Activated CD4-positive, alpha-beta T cell treated with anti-CD3 and anti-CD28 coated beads, Interleukin-2, amount 50 U/mL, for 4 hours (primary cell): ENCODE data around the gene TRH.
"Not testable (repeated sequence)": the region's sequence is repeated elsewhere in the genome, so short reads cannot be mapped to it uniquely, and the experiment has no call there.

Source experiments
- DNase-seq, 2 experiments: peaks; one replicate each; pipeline ENCODE4 v3.0.0-alpha.2; 2020

TRH gene

GRCh38 chr3:129966876-129967275, 7.6 kb upstream of the TRH start:
- DNase-seq: no peak

DNA sequence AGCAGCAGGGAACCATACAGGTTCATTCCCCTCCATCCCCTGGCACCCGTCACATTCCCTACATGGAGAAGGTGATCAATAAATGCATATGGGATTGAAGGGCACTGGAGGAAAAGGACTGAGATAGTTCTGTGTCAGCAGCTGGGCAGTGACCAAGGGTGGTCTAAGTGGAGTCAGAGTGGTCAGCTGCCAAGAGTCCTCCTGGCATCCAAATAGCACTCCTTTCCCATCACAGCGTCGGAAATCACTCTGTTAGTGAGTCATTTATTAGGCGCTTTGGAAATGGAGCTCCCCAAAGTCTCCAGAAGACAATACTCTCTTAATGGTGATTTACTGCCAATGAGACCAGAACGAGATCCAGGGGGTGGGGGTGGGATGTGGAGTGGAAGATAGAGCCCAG, 6.8 kb upstream of the TRH start:
- no peak for DNase-seq

DNA sequence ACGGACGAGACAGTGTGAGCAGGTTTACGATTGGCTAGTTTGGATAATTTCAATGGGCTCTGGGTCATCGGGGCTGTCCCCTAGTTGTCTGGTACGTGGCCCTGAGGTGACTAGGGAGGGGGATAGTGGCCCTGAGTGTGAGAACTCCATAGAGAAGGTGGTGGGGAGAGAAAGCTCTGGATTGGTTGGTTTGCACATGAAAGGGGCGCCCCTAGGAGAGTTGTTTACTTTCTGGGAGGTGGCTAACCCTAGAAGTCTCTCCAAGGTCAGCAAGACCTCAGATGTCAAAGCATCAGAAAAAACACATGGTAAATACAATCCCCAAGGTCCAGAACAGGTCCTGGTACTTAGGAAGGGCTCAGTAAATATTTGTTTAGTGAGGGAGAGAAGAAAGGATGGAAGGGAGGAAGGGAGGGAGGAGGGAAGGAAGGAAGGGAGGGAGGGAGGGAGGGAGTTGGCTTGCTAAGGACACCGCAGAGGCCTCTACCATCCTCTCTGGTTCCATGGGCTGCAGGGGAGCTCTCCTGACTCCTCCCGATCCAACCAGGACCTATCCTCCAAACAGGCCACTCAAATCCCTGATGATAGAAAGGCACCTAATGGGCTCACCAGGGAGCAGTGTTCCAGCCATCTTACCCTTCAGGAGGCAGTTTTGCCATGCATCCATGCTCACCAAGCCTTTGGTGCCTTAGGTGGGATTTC, 3.0 kb upstream of the TRH start:
- no peak for DNase-seq

GRCh38 chr3:129972301-129972700, 2.2 kb upstream of the TRH start:
- DNase-seq: no peak

- DNase-seq: no peak
Measured at GRCh38 chr3:129973853-129974563, 512 bp upstream of the TRH start.

GRCh38 chr3:129974833-129975704, 549 bp downstream of the TRH start:
- peak in 1 of 2 experiments; percentile 7 for DNase-seq

GRCh38 chr3:129975705-129976048, 1.2 kb downstream of the TRH start:
- DNase-seq: no peak

GRCh38 chr3:129976286-129976685, 1.8 kb downstream of the TRH start:
- DNase-seq: no peak

DNA sequence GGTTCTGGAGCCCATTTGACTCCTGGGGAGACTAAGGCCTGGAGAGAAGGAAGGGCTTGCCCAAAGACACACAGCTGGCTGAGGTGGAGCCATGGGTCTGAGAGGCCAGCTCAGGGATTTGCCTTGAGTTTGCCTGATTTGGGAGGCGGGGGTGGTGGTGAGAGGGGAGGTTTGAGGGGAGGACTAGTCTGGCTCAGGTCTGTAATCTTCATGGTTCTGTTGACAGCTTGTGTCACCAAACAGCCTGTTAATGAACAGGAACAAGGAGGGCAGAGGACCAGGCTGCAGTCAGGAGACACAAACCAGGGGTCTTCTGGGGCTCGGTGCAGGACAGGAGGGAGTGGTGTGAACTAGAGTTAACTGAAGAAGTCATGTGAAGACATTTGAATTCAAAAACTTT, 3.6 kb downstream of the TRH start:
- no peak for DNase-seq

- DNase-seq: no peak
Measured at GRCh38 chr3:129979905-129980304, 5.4 kb downstream of the TRH start.

GRCh38 chr3:129983561-129983960, 9.0 kb downstream of the TRH start:
- DNase-seq: no peak

- DNase-seq: no peak
Measured at GRCh38 chr3:129984125-129984524, 9.6 kb downstream of the TRH start.

DNA sequence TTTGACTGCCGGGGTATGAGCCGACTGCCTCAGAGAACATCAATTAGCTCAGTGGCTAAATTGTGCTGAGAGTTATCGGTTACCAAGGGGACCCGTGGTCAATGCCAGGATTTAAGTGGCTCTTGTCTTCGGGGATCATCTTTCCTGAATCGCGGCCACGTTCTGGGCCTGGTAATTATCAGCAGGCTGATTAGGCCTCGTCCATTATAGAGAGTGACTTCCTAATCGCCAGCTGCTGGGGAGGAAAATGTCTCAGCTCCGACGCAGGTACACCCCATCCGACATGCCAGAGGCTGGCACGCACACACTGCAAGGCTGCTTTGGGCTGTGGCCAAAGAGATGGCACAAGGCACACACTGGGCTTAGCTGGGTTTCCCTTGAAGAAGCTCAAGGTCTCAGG, 10.6 kb downstream of the TRH start:
- no peak for DNase-seq

DNA sequence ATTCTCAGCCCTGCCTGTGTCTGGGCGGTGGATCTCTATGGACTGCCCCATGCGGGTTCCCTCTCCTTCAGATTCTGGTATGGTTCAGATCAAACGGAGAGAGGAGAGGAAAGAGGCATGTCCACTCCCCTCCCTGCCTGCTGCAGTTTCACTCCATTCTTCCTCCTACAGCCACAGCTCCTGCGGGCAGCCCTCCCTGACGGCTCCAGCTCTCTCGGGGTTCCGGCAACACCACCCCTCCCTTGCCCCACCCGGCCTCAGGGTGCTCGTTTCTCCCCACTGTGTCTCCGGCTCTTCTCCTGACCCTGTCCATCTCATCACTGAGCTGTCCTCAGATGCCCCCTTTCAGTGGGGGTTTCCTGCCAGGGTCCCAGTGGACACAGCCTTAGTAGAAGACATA, 13.9 kb downstream of the TRH start:
- DNase-seq: no peak

- DNase-seq: no peak
Measured at GRCh38 chr3:129989414-129989813, 14.9 kb downstream of the TRH start.

DNA sequence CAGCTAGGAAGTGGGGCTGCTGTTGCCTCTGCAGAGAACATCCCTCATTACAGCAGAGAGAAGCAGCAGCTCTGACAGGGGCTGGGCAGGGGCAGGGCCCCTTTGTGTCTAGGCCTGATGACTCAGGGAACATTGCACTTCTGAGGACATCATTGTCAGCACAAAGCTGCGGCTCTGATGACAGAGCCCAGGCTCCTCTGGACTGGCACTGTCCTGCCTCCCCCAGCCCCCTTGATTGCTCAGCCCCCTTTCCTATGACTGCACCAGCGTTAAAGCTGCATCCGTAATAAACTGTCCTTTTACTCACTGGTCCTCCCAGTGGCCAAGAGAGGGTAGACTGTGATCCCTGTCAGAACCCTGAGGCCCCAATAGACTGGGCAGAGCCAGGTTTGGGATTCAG, 18.3 kb downstream of the TRH start:
- no peak for DNase-seq

- DNase-seq: no peak
Measured at GRCh38 chr3:129994883-129995559, 20.5 kb downstream of the TRH start.

DNA sequence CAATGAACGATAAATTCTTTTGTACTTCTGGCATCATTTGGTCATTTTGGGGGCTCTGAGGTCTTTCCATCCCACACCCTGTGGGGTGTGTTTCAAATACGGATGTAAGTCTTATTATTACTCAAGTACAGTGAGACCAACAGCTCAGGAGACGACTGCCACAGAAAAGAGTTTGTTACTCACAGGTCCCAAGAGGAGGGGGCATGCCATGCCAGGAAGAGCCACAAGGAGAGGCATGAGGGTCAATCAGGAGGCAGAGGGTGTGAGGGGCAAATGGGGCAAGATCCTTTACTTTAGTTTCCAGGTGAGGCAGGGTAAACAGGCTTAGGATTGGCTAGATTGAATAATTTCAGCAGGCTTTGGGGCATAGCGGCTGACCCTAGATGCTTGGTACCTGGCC, 21.6 kb downstream of the TRH start:
- no peak for DNase-seq

DNA sequence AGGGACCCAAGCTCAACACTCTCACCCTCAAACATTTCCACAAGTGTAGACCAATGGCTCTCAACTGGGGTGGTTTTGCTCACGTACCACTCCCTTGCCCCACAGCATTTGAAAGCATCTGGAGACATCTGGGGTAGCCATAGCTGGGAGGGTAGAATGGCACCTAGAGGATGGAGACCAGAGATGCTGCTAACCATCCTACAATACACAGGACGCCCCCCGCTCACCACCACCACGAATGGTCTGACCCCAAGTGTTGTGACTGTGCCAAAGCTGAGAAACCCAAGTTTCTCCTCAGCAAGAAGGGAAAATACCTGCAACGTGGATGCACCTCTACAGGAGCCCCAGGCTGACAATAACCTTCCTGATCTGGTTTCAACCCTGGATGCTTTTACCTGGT, 24.7 kb downstream of the TRH start:
- not testable (repeated sequence) for DNase-seq

GRCh38 chr3:130002666-130003598, 28.4 kb downstream of the TRH start:
- peak; percentile 53 to 57 for DNase-seq

DNA sequence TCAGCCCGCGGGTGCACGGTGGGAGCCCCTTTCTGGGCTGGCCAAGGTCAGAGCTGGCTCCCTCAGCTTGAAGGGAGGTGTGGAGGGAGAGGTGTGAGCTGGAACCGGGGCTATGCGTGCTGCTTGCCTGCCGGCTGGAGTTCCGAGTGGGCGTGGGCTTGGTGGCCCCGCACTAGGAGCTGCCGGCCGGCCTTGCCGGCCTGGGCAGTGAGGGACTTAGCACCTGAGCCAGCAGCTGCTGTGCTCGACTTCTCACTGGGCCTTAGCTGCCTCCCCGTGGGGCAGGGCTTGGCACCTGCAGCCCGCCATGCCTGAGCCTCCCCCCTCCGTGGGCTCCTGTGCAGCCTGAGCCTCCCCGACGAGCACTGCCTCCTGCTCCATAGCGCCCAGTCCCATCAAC, 36.0 kb downstream of the TRH start:
- DNase-seq: no peak

- DNase-seq: not testable (repeated sequence)
Measured at GRCh38 chr3:130012108-130012507, 37.6 kb downstream of the TRH start.
